ENCODE data around the gene LHX8.

Gene LHX8

GRCh38 chr1:75129660-75129982 is 4.6 kb upstream of the LHX8 start:
- no peak overlapping the region for H3K4me3 ChIP-seq (ENCODE audit: low read length)
- TF ChIP-seq ZNF274 (IDR thresholded peaks at IDR 0.05; ENCODE audit: low read depth, low read length) = no peak

- H3K4me3 ChIP-seq (ENCODE audit: low read length) = no peak overlapping the region
- no peak for TF ChIP-seq ZNF274 (IDR thresholded peaks at IDR 0.05; ENCODE audit: low read depth, low read length)
Observed at GRCh38 chr1:75129983-75130789, 4.0 kb upstream of the LHX8 start.

GRCh38 chr1:75130865-75131564 is 3.2 kb upstream of the LHX8 start:
- no peak for TF ChIP-seq ZNF274 (IDR thresholded peaks at IDR 0.05; ENCODE audit: low read depth, low read length)
- H3K4me3 ChIP-seq (ENCODE audit: low read length) = no peak overlapping the region

- no peak overlapping the region for H3K4me3 ChIP-seq (ENCODE audit: low read length)
- no peak for TF ChIP-seq ZNF274 (IDR thresholded peaks at IDR 0.05; ENCODE audit: low read depth, low read length)
Observed at GRCh38 chr1:75131565-75132241, 2.5 kb upstream of the LHX8 start.

GRCh38 chr1:75132242-75132811 is 1.9 kb upstream of the LHX8 start:
- no peak for TF ChIP-seq ZNF274 (IDR thresholded peaks at IDR 0.05; ENCODE audit: low read depth, low read length)
- H3K4me3 ChIP-seq (ENCODE audit: low read length) = no peak overlapping the region

- no peak overlapping the region for H3K4me3 ChIP-seq (ENCODE audit: low read length)
- no peak for TF ChIP-seq ZNF274 (IDR thresholded peaks at IDR 0.05; ENCODE audit: low read depth, low read length)
Observed at GRCh38 chr1:75132812-75133619, 1.2 kb upstream of the LHX8 start.

GRCh38 chr1:75134647-75135572 is 722 bp downstream of the LHX8 start:
- no peak for TF ChIP-seq ZNF274 (IDR thresholded peaks at IDR 0.05; ENCODE audit: low read depth, low read length)
- peak overlapping the region; percentile 31; the same call in 1 of the 2 replicates for H3K4me3 ChIP-seq (ENCODE audit: low read length)

GRCh38 chr1:75135573-75136194 is 1.5 kb downstream of the LHX8 start:
- TF ChIP-seq ZNF274 (IDR thresholded peaks at IDR 0.05; ENCODE audit: low read depth, low read length) = no peak
- peak overlapping the region; percentile 31; the same call in 1 of the 2 replicates for H3K4me3 ChIP-seq (ENCODE audit: low read length)

GRCh38 chr1:75136195-75136815 is 2.1 kb downstream of the LHX8 start:
- H3K4me3 ChIP-seq (ENCODE audit: low read length) = no peak overlapping the region
- no peak for TF ChIP-seq ZNF274 (IDR thresholded peaks at IDR 0.05; ENCODE audit: low read depth, low read length)

- no peak overlapping the region for H3K4me3 ChIP-seq (ENCODE audit: low read length)
- no peak for TF ChIP-seq ZNF274 (IDR thresholded peaks at IDR 0.05; ENCODE audit: low read depth, low read length)
Observed at GRCh38 chr1:75136921-75137641, 2.9 kb downstream of the LHX8 start.

GRCh38 chr1:75152092-75152491 is 17.9 kb downstream of the LHX8 start:
- TF ChIP-seq ZNF274 (IDR thresholded peaks at IDR 0.05; ENCODE audit: low read depth, low read length) = no peak

More at GRCh38 chr1:75152092-75152491, 17.9 kb downstream of the LHX8 start:
- H3K4me3 ChIP-seq (ENCODE audit: low read length) = no peak overlapping the region
